GM12878 (cell line): ENCODE data around the gene DMD. TPM values are rescaled to one million over a fixed set of nuclear protein-coding genes. Genes with fewer than 3 reads are reported as not detected.

Experiments used
- ATAC-seq: fragments of 200-7000 bp; cut with Tn5 transposase; 3 replicates; pipeline ENCODE4 v1.9.1; 2020; ENCODE audit warnings: mild to moderate bottlenecking, moderate library complexity
- BruUV-seq: library from RNA; stranded (reverse); fragments of 400-500 nt; replicated peaks from 2 replicates; lab custom pipeline; 2021; lab: Mats Ljungman, UMichigan
- CTCF ChIA-PET: fragments of 300-600 bp; sonication (Branson Sonifier 250); formaldehyde crosslinking; extraction: SDS; loops from one replicate; lab custom pipeline; 2021; ENCODE audit warnings: inconsistent platforms; lab: Yijun Ruan, JAX
- POLR2A ChIA-PET: fragments of 350-600 bp; formaldehyde crosslinking; extraction: SDS; loops from one replicate; lab custom pipeline; 2021; ENCODE audit warnings: inconsistent platforms; lab: Charles Lee
- RAD21 ChIA-PET: fragments of 300-600 bp; sonication (Branson Sonifier 250); formaldehyde crosslinking; loops from one replicate; lab custom pipeline; 2023; ENCODE audit warnings: antibody characterized with exemption; ENCODE audit not compliant: unreplicated experiment; lab: Charles Lee
- SMC1A ChIA-PET: fragments of 300-600 bp; sonication (Branson Sonifier 250); formaldehyde crosslinking; loops from one replicate; lab custom pipeline; 2023; ENCODE audit not compliant: unreplicated experiment, uncharacterized antibody; lab: Charles Lee
- DNase-seq: peaks from one replicate; pipeline ENCODE4 v3.0.0-alpha.2; 2011; ENCODE audit warnings: low read depth, low spot score
- FAIRE-seq: peaks from 3 replicates; lab custom pipeline; 2011; peaks lifted over from hg19 to GRCh38; lab: Jason Lieb, UNC
- H2AFZ ChIP-seq: 2 replicates; pipeline ENCODE4 v1.6.0; 2011; ENCODE audit warnings: low read depth, low read length, control low read depth; ENCODE audit not compliant: control insufficient read depth
- H3K27ac ChIP-seq: 2 replicates; pipeline ENCODE4 v1.5.1; 2011; ENCODE audit warnings: control low read depth; ENCODE audit not compliant: control insufficient read depth, insufficient read depth
- H3K27me3 ChIP-seq, 2 experiments: replicated peaks in 1 of 2; 2 replicates each; pipeline versions ENCODE4 v1.6.0 to v1.6.1; 2011; ENCODE audit warnings: low read length in 1 of 2; ENCODE audit not compliant: control insufficient read depth in 2 of 2, insufficient read depth in 2 of 2
- H3K36me3 ChIP-seq, 2 experiments: 2 replicates each; pipeline ENCODE4 v1.5.1; 2011; ENCODE audit warnings: low read length in 1 of 2; ENCODE audit not compliant: control insufficient read depth in 2 of 2, insufficient read depth in 2 of 2
- H3K4me1 ChIP-seq: 2 replicates; pipeline ENCODE4 v1.6.1; 2011; ENCODE audit warnings: mild to moderate bottlenecking, low read length, moderate library complexity, mixed read lengths; ENCODE audit not compliant: control insufficient read depth, insufficient read depth
- H3K4me2 ChIP-seq: 2 replicates; pipeline ENCODE4 v1.6.0; 2011; ENCODE audit warnings: control low read depth; ENCODE audit not compliant: control insufficient read depth, insufficient read depth
- H3K4me3 ChIP-seq: fragments of 200-600 bp; sonication (generic); 2 replicates; pipeline ENCODE4 v1.5.1; 2016
- H3K79me2 ChIP-seq: 2 replicates; pipeline ENCODE4 v1.6.0; 2011; ENCODE audit warnings: low read length; ENCODE audit not compliant: control insufficient read depth, insufficient read depth
- H3K9ac ChIP-seq: 2 replicates; pipeline ENCODE4 v1.8.0; 2011; ENCODE audit warnings: low read length, control low read depth, mixed read lengths; ENCODE audit not compliant: control insufficient read depth, insufficient read depth
- H3K9me3 ChIP-seq: replicated peaks from 3 replicates; pipeline ENCODE4 v1.5.1; 2011; ENCODE audit warnings: mild to moderate bottlenecking, low read length; ENCODE audit not compliant: control insufficient read depth, insufficient read depth
- H4K20me1 ChIP-seq: 2 replicates; pipeline ENCODE4 v1.6.0; 2011; ENCODE audit not compliant: control insufficient read depth, insufficient read depth
- EED ChIP-seq: sonication (generic); IDR thresholded peaks from 2 replicates; pipeline ENCODE4 v1.6.1; 2016; ENCODE audit warnings: antibody characterized with exemption, low read depth
- MEF2B ChIP-seq: fragments of 450-650 bp; IDR thresholded peaks from 2 replicates; pipeline ENCODE4 v1.6.1; 2018; ENCODE audit warnings: mild to moderate bottlenecking, moderate library complexity; ENCODE audit not compliant: partially characterized antibody, poor library complexity, severe bottlenecking
- RBBP5 ChIP-seq: fragments of 200-600 bp; sonication (generic); conservative IDR thresholded peaks from 2 replicates; pipeline ENCODE4 v1.6.1; 2016
- SMC3 ChIP-seq: IDR thresholded peaks from 2 replicates; pipeline ENCODE4 v1.6.1; 2011; ENCODE audit warnings: low read length, improper control_type of control experiment, borderline replicate concordance
- SP1 ChIP-seq: IDR thresholded peaks from one replicate; pipeline ENCODE4 v1.6.1; 2011; ENCODE audit warnings: low read depth, low read length
- WRNIP1 ChIP-seq: IDR thresholded peaks from 2 replicates; pipeline ENCODE4 v1.6.1; 2011; ENCODE audit warnings: low read depth, low read length, improper control_type of control experiment, borderline replicate concordance
- ZNF622 ChIP-seq: fragments of 450-650 bp; IDR thresholded peaks from 2 replicates; pipeline ENCODE4 v1.6.1; 2017; ENCODE audit warnings: mild to moderate bottlenecking, inconsistent platforms
- WGBS: methylation state at CpG from one replicate; pipeline ENCODE4 v1.1.6; 2016; ENCODE audit warnings: low lambda C conversion rate; ENCODE audit not compliant: insufficient replicate concordance, insufficient coverage; ENCODE audit errors: missing lambda C conversion rate; 5-methylcytosine and 5-hydroxymethylcytosine counted together
- in situ Hi-C: fragments of 300-500 bp; cut with MboI; formaldehyde crosslinking; loops from 9 replicates; pipeline ENCODE4 v1.14.3; 2018; ENCODE audit warnings: mixed read lengths
- intact Hi-C: fragments of 100-400 bp; cut with micrococcal nuclease; formaldehyde crosslinking; loops from one replicate; pipeline ENCODE4 v1.14.2; 2022; ENCODE audit not compliant: unreplicated experiment
- polyA plus RNA-seq, 11 experiments: library from polyadenylated mRNA; depleted of rRNA in 4 of 11; unstranded in 6 of 11; stranded (reverse) in 5 of 11; fragments of >200 nt; fragmentation: Nextera tagmentation in 4 of 11; fragmentation: Illumina TruSeq in 1 of 11; extraction: Ambion mirVana in 4 of 11; extraction: Trizol in 1 of 11; gene quantifications; 1 replicate in 1 of 11; 2 replicates in 10 of 11; pipeline versions ENCODE4 v1.2.1 to v1.2.3, GENCODE V29; 2011 to 2016; ENCODE audit warnings: inconsistent platforms in 2 of 11, missing spikeins in 2 of 11, low read depth in 1 of 11
- total RNA-seq, 4 experiments: library from RNA; depleted of rRNA in 3 of 4; stranded (reverse); fragments of >200 nt in 3 of 4; fragmentation: Illumina TruSeq in 1 of 4; extraction: Trizol in 1 of 4; gene quantifications; 2 replicates each; pipeline versions ENCODE4 v1.2.1 to v1.2.3, GENCODE V29; 2013 to 2021
- TF ChIP-seq, protein P1 (sequence below): fragments of 450-650 bp; IDR thresholded peaks from 2 replicates; pipeline ENCODE4 v1.6.1; 2018; ENCODE audit warnings: borderline replicate concordance, mild to moderate bottlenecking; ENCODE audit not compliant: partially characterized antibody
- TF ChIP-seq, protein P2 (sequence below): fragments of 450-650 bp; formaldehyde crosslinking; IDR thresholded peaks from 2 replicates; pipeline ENCODE4 v1.5.0; 2022; ENCODE audit warnings: mild to moderate bottlenecking, missing genetic modification characterization
- TF ChIP-seq, protein P3 (sequence below): fragments of 450-650 bp; IDR thresholded peaks from 2 replicates; pipeline ENCODE4 v1.6.1; 2017; ENCODE audit warnings: low read depth, mild to moderate bottlenecking, moderate library complexity

DMD gene
- total and polyA plus RNA-seq, 10 of the 15 experiments (the other 5 are each of a cell fraction or from before 2014, with no cell fraction given), result 1.4 to 24.3 (median 4.3) TPM

DNA sequence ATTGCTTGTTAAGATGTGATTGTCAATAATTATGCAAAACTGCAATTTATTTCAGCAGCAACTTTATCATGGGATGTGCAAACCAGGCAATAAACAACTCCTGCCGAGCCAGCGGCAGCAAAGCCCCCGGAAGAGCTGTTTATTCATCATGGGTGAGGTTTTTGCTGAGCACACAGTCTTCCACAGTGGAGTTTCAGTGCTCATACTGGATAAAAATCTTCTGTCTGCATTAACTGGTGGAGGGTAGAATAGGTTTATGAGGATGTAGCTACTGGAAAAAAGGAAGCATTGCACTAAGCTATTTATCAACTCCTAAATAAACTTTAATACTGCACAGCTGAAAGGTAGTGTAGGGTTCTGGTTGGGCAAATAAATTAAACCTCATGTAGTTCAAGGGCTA lies 1582.2 kb downstream of the DMD start:
- TF ChIP-seq SP1 (no peak), WRNIP1 (no peak), EED (no peak), MEF2B (no peak)
- no TSS peak for BruUV-seq
- in situ Hi-C loops (no loop called here), intact Hi-C loops (no loop called here)
- RAD21 ChIA-PET, result no interaction called here
- POLR2A ChIA-PET, result no interaction called here
- Histone ChIP-seq H3K79me2 (no peaks in the 10 kb centered on the region), H3K4me3 (no peak overlapping the region), H3K9ac (no peak overlapping the region), H4K20me1 (no peaks in the 10 kb centered on the region), H3K9me3 (no peaks in the 10 kb centered on the region), H3K4me2 (no peak overlapping the region), H3K27me3 (no peaks in the 10 kb centered on the region; a peak in 1 of 4 replicates), H2AFZ (no peak overlapping the region), H3K36me3 (no peaks in the 10 kb centered on the region), H3K4me1 (no peaks in the 10 kb centered on the region), H3K27ac (no peak overlapping the region)
- no peak for FAIRE-seq
- SMC1A ChIA-PET, result interaction anchor here (1.0 kb wide), 1 partner anchor 11 kb away, joined by 3 read pairs; no protein-coding TSS in a partner anchor
- CTCF ChIA-PET, result interaction anchor here (1.1 kb wide), 1 partner anchor 11 kb away, joined by 3 read pairs; no protein-coding TSS in a partner anchor
- 21% methylated on average over 2 of the region's 3 CpGs for WGBS
- DNase-seq, result no peak
- ATAC-seq, result no peak

DNA sequence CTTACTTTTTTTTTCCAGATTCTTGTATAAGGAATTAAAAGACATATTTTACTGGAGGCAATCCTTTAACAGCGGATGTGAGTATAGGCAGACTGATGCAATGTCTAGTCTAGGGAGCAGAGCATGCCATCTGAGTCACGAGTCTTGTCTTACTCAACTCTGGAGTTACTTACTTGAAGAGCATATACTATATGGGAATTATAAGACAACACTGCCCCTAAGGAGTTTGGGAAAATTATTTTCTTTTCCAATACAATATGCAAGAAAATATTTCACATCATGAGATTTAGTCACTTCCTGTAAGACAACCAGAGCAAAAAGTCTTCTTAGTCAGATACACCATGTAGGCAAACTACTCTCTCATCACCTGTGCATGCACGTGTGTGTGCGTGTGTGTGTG lies 1602.2 kb downstream of the DMD start:
- ChIA-PET POLR2A (no interaction called here), SMC1A (no interaction called here), CTCF (no interaction called here), RAD21 (no interaction called here)
- DNase-seq, result no peak
- Histone ChIP-seq H3K9ac (no peak overlapping the region), H3K27ac (no peak overlapping the region), H3K79me2 (no peaks in the 10 kb centered on the region), H3K27me3 (no peaks in the 10 kb centered on the region), H3K36me3 (no peaks in the 10 kb centered on the region), H2AFZ (no peak overlapping the region), H3K4me1 (no peaks in the 10 kb centered on the region), H3K9me3 (no peaks in the 10 kb centered on the region), H3K4me3 (no peak overlapping the region), H4K20me1 (no peaks in the 10 kb centered on the region), H3K4me2 (no peak overlapping the region)
- in situ Hi-C loops, result no loop called here
- ATAC-seq, result no peak
- no TSS peak for BruUV-seq
- no peak for FAIRE-seq
- WGBS, result 38% methylated on average over 4 of the region's 4 CpGs
- intact Hi-C loops, result no loop called here
- TF ChIP-seq, protein P1, sequence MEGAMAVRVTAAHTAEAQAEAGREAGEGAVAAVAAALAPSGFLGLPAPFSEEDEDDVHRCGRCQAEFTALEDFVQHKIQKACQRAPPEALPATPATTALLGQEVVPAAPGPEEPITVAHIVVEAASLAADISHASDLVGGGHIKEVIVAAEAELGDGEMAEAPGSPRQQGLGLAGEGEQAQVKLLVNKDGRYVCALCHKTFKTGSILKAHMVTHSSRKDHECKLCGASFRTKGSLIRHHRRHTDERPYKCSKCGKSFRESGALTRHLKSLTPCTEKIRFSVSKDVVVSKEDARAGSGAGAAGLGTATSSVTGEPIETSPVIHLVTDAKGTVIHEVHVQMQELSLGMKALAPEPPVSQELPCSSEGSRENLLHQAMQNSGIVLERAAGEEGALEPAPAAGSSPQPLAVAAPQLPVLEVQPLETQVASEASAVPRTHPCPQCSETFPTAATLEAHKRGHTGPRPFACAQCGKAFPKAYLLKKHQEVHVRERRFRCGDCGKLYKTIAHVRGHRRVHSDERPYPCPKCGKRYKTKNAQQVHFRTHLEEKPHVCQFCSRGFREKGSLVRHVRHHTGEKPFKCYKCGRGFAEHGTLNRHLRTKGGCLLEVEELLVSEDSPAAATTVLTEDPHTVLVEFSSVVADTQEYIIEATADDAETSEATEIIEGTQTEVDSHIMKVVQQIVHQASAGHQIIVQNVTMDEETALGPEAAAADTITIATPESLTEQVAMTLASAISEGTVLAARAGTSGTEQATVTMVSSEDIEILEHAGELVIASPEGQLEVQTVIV, result no peak
- no peak for TF ChIP-seq SMC3
- TF ChIP-seq, protein P2, sequence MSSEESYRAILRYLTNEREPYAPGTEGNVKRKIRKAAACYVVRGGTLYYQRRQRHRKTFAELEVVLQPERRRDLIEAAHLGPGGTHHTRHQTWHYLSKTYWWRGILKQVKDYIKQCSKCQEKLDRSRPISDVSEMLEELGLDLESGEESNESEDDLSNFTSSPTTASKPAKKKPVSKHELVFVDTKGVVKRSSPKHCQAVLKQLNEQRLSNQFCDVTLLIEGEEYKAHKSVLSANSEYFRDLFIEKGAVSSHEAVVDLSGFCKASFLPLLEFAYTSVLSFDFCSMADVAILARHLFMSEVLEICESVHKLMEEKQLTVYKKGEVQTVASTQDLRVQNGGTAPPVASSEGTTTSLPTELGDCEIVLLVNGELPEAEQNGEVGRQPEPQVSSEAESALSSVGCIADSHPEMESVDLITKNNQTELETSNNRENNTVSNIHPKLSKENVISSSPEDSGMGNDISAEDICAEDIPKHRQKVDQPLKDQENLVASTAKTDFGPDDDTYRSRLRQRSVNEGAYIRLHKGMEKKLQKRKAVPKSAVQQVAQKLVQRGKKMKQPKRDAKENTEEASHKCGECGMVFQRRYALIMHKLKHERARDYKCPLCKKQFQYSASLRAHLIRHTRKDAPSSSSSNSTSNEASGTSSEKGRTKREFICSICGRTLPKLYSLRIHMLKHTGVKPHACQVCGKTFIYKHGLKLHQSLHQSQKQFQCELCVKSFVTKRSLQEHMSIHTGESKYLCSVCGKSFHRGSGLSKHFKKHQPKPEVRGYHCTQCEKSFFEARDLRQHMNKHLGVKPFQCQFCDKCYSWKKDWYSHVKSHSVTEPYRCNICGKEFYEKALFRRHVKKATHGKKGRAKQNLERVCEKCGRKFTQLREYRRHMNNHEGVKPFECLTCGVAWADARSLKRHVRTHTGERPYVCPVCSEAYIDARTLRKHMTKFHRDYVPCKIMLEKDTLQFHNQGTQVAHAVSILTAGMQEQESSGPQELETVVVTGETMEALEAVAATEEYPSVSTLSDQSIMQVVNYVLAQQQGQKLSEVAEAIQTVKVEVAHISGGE (CRISPR knock-in tag), result no peak
- TF ChIP-seq, protein P3, sequence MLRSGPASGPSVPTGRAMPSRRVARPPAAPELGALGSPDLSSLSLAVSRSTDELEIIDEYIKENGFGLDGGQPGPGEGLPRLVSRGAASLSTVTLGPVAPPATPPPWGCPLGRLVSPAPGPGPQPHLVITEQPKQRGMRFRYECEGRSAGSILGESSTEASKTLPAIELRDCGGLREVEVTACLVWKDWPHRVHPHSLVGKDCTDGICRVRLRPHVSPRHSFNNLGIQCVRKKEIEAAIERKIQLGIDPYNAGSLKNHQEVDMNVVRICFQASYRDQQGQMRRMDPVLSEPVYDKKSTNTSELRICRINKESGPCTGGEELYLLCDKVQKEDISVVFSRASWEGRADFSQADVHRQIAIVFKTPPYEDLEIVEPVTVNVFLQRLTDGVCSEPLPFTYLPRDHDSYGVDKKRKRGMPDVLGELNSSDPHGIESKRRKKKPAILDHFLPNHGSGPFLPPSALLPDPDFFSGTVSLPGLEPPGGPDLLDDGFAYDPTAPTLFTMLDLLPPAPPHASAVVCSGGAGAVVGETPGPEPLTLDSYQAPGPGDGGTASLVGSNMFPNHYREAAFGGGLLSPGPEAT, result no peak
- no peak for TF ChIP-seq RBBP5
- TF ChIP-seq ZNF622, result no peak
